Loucy (cell line): ENCODE results near the gene BIRC7.

ENCODE experiments used
- H2AFZ ChIP-seq: fragments of 200-600 bp; sonication (generic); 2 replicates; pipeline ENCODE4 v1.6.0; 2016; ENCODE audit warnings: antibody characterized with exemption, mild to moderate bottlenecking, low read length, moderate library complexity
- H3F3A ChIP-seq: fragments of 200-600 bp; 2 replicates; pipeline ENCODE4 v1.6.0; 2016; ENCODE audit warnings: antibody characterized with exemption, low read depth, mild to moderate bottlenecking
- H3K27me3 ChIP-seq: fragments of 200-600 bp; sonication (generic); 2 replicates; pipeline ENCODE4 v1.6.1; 2014; ENCODE audit warnings: low read length, mild to moderate bottlenecking; ENCODE audit not compliant: insufficient read depth, poor library complexity, severe bottlenecking
- H3K36me3 ChIP-seq: fragments of 200-600 bp; sonication (generic); 2 replicates; pipeline ENCODE4 v1.6.1; 2016; ENCODE audit warnings: low read length; ENCODE audit not compliant: insufficient read depth
- H3K4me1 ChIP-seq: fragments of 200-600 bp; sonication (generic); 2 replicates; pipeline ENCODE4 v1.5.1; 2014; ENCODE audit warnings: low read length, mild to moderate bottlenecking; ENCODE audit not compliant: insufficient read depth, poor library complexity, severe bottlenecking
- H3K4me2 ChIP-seq: fragments of 200-600 bp; sonication (generic); 2 replicates; pipeline ENCODE4 v1.6.0; 2014; ENCODE audit warnings: antibody characterized with exemption, low read length, low read depth, mild to moderate bottlenecking; ENCODE audit not compliant: poor library complexity, severe bottlenecking
- H3K4me3 ChIP-seq: fragments of 200-600 bp; sonication (generic); 2 replicates; pipeline ENCODE4 v1.5.1; 2014; ENCODE audit warnings: low read length, mild to moderate bottlenecking, mixed read lengths; ENCODE audit not compliant: poor library complexity, severe bottlenecking
- H3K79me2 ChIP-seq: fragments of 200-600 bp; sonication (generic); 2 replicates; pipeline ENCODE4 v1.6.1; 2014; ENCODE audit warnings: low read length; ENCODE audit not compliant: insufficient read depth
- H3K9ac ChIP-seq: fragments of 200-600 bp; sonication (generic); 2 replicates; pipeline ENCODE4 v1.6.0; 2014; ENCODE audit warnings: mild to moderate bottlenecking, low read depth, low read length, moderate library complexity; ENCODE audit not compliant: poor library complexity, severe bottlenecking
- H3K9me2 ChIP-seq: fragments of 200-600 bp; sonication (generic); replicated peaks from 2 replicates; pipeline ENCODE4 v1.6.1; 2016; ENCODE audit warnings: low read depth, low read length, mixed read lengths
- H3K9me3 ChIP-seq: fragments of 200-600 bp; sonication (generic); 2 replicates; pipeline ENCODE4 v1.6.1; 2014; ENCODE audit warnings: mild to moderate bottlenecking, antibody characterized with exemption, low read length, low read depth; ENCODE audit not compliant: insufficient read depth
- H4K20me1 ChIP-seq: fragments of 200-600 bp; sonication (generic); 2 replicates; pipeline ENCODE4 v1.6.0; 2014; ENCODE audit warnings: antibody characterized with exemption, low read length, mild to moderate bottlenecking; ENCODE audit not compliant: insufficient read depth, poor library complexity, severe bottlenecking
- CTCF ChIP-seq: fragments of 200-600 bp; sonication (generic); conservative IDR thresholded peaks from 2 replicates; pipeline ENCODE4 v1.5.1; 2014; ENCODE audit warnings: mild to moderate bottlenecking, antibody characterized with exemption, low read length
- EZH2phosphoT487 ChIP-seq: fragments of 200-600 bp; IDR thresholded peaks from 2 replicates; pipeline ENCODE4 v1.6.1; 2018; ENCODE audit warnings: antibody characterized with exemption, mild to moderate bottlenecking, moderate library complexity, borderline replicate concordance

The BIRC7 gene

GRCh38 chr20:63234693-63235398 is 859 bp upstream of the BIRC7 start:
- TF ChIP-seq EZH2phosphoT487: no peak
- no peak; the same call in 1 of the 2 replicates for TF ChIP-seq CTCF
- no peak overlapping the region for H3K9ac ChIP-seq
- H3K4me2 ChIP-seq: no peak overlapping the region
- no peaks in the 10 kb centered on the region for H3K9me3 ChIP-seq
- no peaks in the 10 kb centered on the region for H3F3A ChIP-seq
- no peak overlapping the region for H3K4me3 ChIP-seq
- no peak overlapping the region for H2AFZ ChIP-seq
- H3K9me2 ChIP-seq: no peaks in the 10 kb centered on the region
- H3K36me3 ChIP-seq: no peaks in the 10 kb centered on the region
- H3K79me2 ChIP-seq: no peaks in the 10 kb centered on the region
- H3K4me1 ChIP-seq: peaks cover 3% of the 10 kb centered on the region
- no peaks in the 10 kb centered on the region for H4K20me1 ChIP-seq
- no peaks in the 10 kb centered on the region for H3K27me3 ChIP-seq

- Histone ChIP-seq H3K9me2 (no peaks in the 10 kb centered on the region), H4K20me1 (no peaks in the 10 kb centered on the region), H3K9me3 (no peaks in the 10 kb centered on the region), H2AFZ (no peak overlapping the region), H3K79me2 (no peaks in the 10 kb centered on the region), H3F3A (no peaks in the 10 kb centered on the region), H3K27me3 (no peaks in the 10 kb centered on the region), H3K36me3 (no peaks in the 10 kb centered on the region), H3K4me1 (peaks cover 3% of the 10 kb centered on the region), H3K9ac (no peak overlapping the region), H3K4me2 (no peak overlapping the region), H3K4me3 (no peak overlapping the region)
- TF ChIP-seq CTCF: no peak
- TF ChIP-seq EZH2phosphoT487: no peak
These were observed 572 bp downstream of the BIRC7 start for GRCh38 chr20:63236116-63236837.

- TF ChIP-seq EZH2phosphoT487: no peak
- TF ChIP-seq CTCF: no peak
- H3K9ac ChIP-seq: peak overlapping the region; percentile 60
- no peaks in the 10 kb centered on the region for H3K27me3 ChIP-seq
- H4K20me1 ChIP-seq: no peaks in the 10 kb centered on the region
- H3K4me3 ChIP-seq: peak overlapping the region; percentile 29
- no peaks in the 10 kb centered on the region for H3K36me3 ChIP-seq
- H3F3A ChIP-seq: no peaks in the 10 kb centered on the region
- H3K9me3 ChIP-seq: no peaks in the 10 kb centered on the region
- H3K4me2 ChIP-seq: peak overlapping the region; percentile 64
- peaks cover 3% of the 10 kb centered on the region for H3K4me1 ChIP-seq
- no peaks in the 10 kb centered on the region for H3K9me2 ChIP-seq
- H2AFZ ChIP-seq: no peak overlapping the region; the same call in 1 of the 2 replicates
- H3K79me2 ChIP-seq: no peaks in the 10 kb centered on the region
These were observed 2.3 kb downstream of the BIRC7 start for GRCh38 chr20:63238031-63238430.
